K562 (cell line): ENCODE results near the gene FDX1. TPM values are rescaled to one million over a fixed set of nuclear protein-coding genes. Genes with fewer than 3 reads are reported as not detected.
A peak's percentile ranks its signal among the peaks of the same experiment; 100 is the strongest.

ENCODE experiments used
- CHCHD3 ChIP-seq: fragments of 250-450 bp; sonication (Bioruptor Pico); IDR thresholded peaks from 2 replicates; pipeline ENCODE4 v2.1.2; 2022; ENCODE audit warnings: mild to moderate bottlenecking
- CHD4 ChIP-seq: fragments of 200-600 bp; sonication (generic); IDR thresholded peaks from 3 replicates; pipeline ENCODE4 v1.6.1; 2012; ENCODE audit warnings: low read depth, mild to moderate bottlenecking, mixed read lengths, low read length, inconsistent platforms; ENCODE audit not compliant: insufficient read depth, insufficient replicate concordance, poor library complexity, severe bottlenecking
- DPF2 ChIP-seq: fragments of 450-650 bp; IDR thresholded peaks from 2 replicates; pipeline ENCODE4 v1.6.1; 2016
- EP300 ChIP-seq: IDR thresholded peaks from 2 replicates; pipeline ENCODE4 v1.6.1; 2012; ENCODE audit warnings: low read length, improper control_type of control experiment
- ERF ChIP-seq: fragments of 450-650 bp; formaldehyde crosslinking; IDR thresholded peaks from 2 replicates; pipeline ENCODE4 v1.4.0; 2020; ENCODE audit warnings: mild to moderate bottlenecking, mixed read lengths
- JUNB ChIP-seq: fragments of 450-650 bp; formaldehyde crosslinking; conservative IDR thresholded peaks from 2 replicates; pipeline ENCODE4 v1.4.0; 2020; ENCODE audit warnings: mild to moderate bottlenecking
- KLF16 ChIP-seq: IDR thresholded peaks from 2 replicates; pipeline ENCODE4 v1.6.1; 2016; ENCODE audit warnings: antibody characterized with exemption
- MCM3 ChIP-seq: fragments of 450-650 bp; IDR thresholded peaks from 2 replicates; pipeline ENCODE4 v1.6.1; 2016
- MTA2 ChIP-seq: fragments of 450-650 bp; IDR thresholded peaks from 2 replicates; pipeline ENCODE4 v1.6.1; 2016; ENCODE audit warnings: low read depth
- MTF1 ChIP-seq: fragments of 250-450 bp; sonication (Bioruptor Pico); IDR thresholded peaks from 2 replicates; pipeline ENCODE4 v1.9.0; 2021; ENCODE audit warnings: moderate library complexity, mild to moderate bottlenecking, inconsistent platforms, borderline replicate concordance
- NFXL1 ChIP-seq: fragments of 450-650 bp; formaldehyde crosslinking; IDR thresholded peaks from 2 replicates; pipeline ENCODE4 v1.4.0; 2021; ENCODE audit warnings: mild to moderate bottlenecking
- NRF1 ChIP-seq, 2 experiments: fragments of 450-650 bp; IDR thresholded peaks in 1 of 2; conservative IDR thresholded peaks in 1 of 2; 2 replicates each; pipeline ENCODE4 v1.6.1; 2014; ENCODE audit warnings: mild to moderate bottlenecking in 2 of 2
- PRPF4 ChIP-seq: fragments of 200-400 bp; formaldehyde crosslinking; IDR thresholded peaks from one replicate; pipeline ENCODE4 v1.6.1; 2017; ENCODE audit warnings: low read length, low read depth, mild to moderate bottlenecking; ENCODE audit not compliant: insufficient read depth, poor library complexity, severe bottlenecking
- PTRF ChIP-seq: fragments of 450-650 bp; IDR thresholded peaks from 2 replicates; pipeline ENCODE4 v1.6.1; 2016; ENCODE audit warnings: mild to moderate bottlenecking, missing genetic modification characterization, missing compliant biosample characterization
- RAD21 ChIP-seq, 2 experiments: fragments of 250-450 bp in 1 of 2; fragments of 450-650 bp in 1 of 2; sonication (Bioruptor Pico) in 1 of 2; formaldehyde crosslinking in 1 of 2; IDR thresholded peaks in 1 of 2; conservative IDR thresholded peaks in 1 of 2; 2 replicates each; pipeline versions ENCODE4 v1.4.0 to v1.8.0; 2020 to 2022; ENCODE audit warnings: mild to moderate bottlenecking in 2 of 2, moderate library complexity in 1 of 2
- RFX5 ChIP-seq: IDR thresholded peaks from 2 replicates; pipeline ENCODE4 v1.6.1; 2011; ENCODE audit warnings: low read depth, mild to moderate bottlenecking, improper control_type of control experiment, low read length
- RHOXF2B ChIP-seq: fragments of 250-450 bp; sonication (Bioruptor Pico); conservative IDR thresholded peaks from 2 replicates; pipeline ENCODE4 v1.5.1; 2021
- SMC3 ChIP-seq: conservative IDR thresholded peaks from 2 replicates; pipeline ENCODE4 v1.6.1; 2011; ENCODE audit warnings: low read depth, low read length, improper control_type of control experiment; ENCODE audit not compliant: insufficient read depth
- TCF7 ChIP-seq: sonication (generic); IDR thresholded peaks from 2 replicates; pipeline ENCODE4 v1.6.1; 2016; ENCODE audit warnings: antibody characterized with exemption, borderline replicate concordance
- TEAD2 ChIP-seq: fragments of 450-650 bp; IDR thresholded peaks from 2 replicates; pipeline ENCODE4 v1.6.1; 2016; ENCODE audit warnings: missing genetic modification characterization, control low read depth, missing compliant biosample characterization
- TOE1 ChIP-seq, 2 experiments: fragments of 450-650 bp in 1 of 2; sonication (generic) in 1 of 2; formaldehyde crosslinking in 1 of 2; IDR thresholded peaks; 2 replicates each; pipeline versions ENCODE4 v1.7.1 to v1.8.0; 2016 to 2022; ENCODE audit warnings: borderline replicate concordance in 2 of 2, mild to moderate bottlenecking in 2 of 2, antibody characterized with exemption in 1 of 2, inconsistent platforms in 1 of 2, low read depth in 1 of 2, missing genetic modification reagents in 1 of 2, moderate library complexity in 1 of 2
- ZBTB17 ChIP-seq: fragments of 450-650 bp; formaldehyde crosslinking; IDR thresholded peaks from 2 replicates; pipeline ENCODE4 v1.4.0; 2020; ENCODE audit warnings: mild to moderate bottlenecking
- ZFPM2 ChIP-seq: fragments of 250-450 bp; sonication (Bioruptor Pico); IDR thresholded peaks from 2 replicates; pipeline ENCODE4 v1.5.1; 2022; ENCODE audit warnings: mild to moderate bottlenecking
- ZNF175 ChIP-seq: fragments of 200-800 bp; sonication (Bioruptor generic); IDR thresholded peaks from 2 replicates; pipeline ENCODE4 v1.6.1; 2016; ENCODE audit warnings: low read depth, mild to moderate bottlenecking, missing genetic modification characterization, missing compliant biosample characterization
- ZNF263 ChIP-seq: sonication (generic); formaldehyde crosslinking; IDR thresholded peaks from 2 replicates; pipeline ENCODE4 v1.8.0; 2022; ENCODE audit warnings: mild to moderate bottlenecking, missing genetic modification reagents, borderline replicate concordance
- ZNF347 ChIP-seq: fragments of 450-650 bp; formaldehyde crosslinking; IDR thresholded peaks from 2 replicates; pipeline ENCODE4 v1.4.0; 2020; ENCODE audit warnings: low read depth, mild to moderate bottlenecking, moderate library complexity
- polyA plus RNA-seq, 8 experiments: library from polyadenylated mRNA; depleted of rRNA in 4 of 8; stranded (reverse) in 5 of 8; unstranded in 3 of 8; fragments of >200 nt; fragmentation: Nextera tagmentation in 2 of 8; fragmentation: Illumina TruSeq in 1 of 8; extraction: Ambion mirVana in 2 of 8; extraction: Trizol in 1 of 8; gene quantifications; 2 replicates each; pipeline versions ENCODE4 v1.2.1 to v1.2.3, GENCODE V29; 2011 to 2014; ENCODE audit warnings: inconsistent platforms in 1 of 8, missing spikeins in 1 of 8
- total RNA-seq, 7 experiments: library from RNA; depleted of rRNA in 6 of 7; stranded (reverse); fragments of >200 nt in 6 of 7; fragmentation: Illumina TruSeq in 2 of 7; extraction: Trizol in 2 of 7; gene quantifications; 2 replicates each; pipeline versions ENCODE4 v1.2.1 to v1.2.3, GENCODE V29; 2011 to 2021; ENCODE audit warnings: low replicate concordance in 1 of 7
- TF ChIP-seq, protein P1 (sequence below): fragments of 250-450 bp; sonication (Bioruptor Pico); IDR thresholded peaks from 2 replicates; pipeline ENCODE4 v1.8.0; 2022; ENCODE audit warnings: moderate library complexity, mild to moderate bottlenecking, inconsistent platforms
- TF ChIP-seq, protein P2 (sequence below): sonication (generic); formaldehyde crosslinking; IDR thresholded peaks from 2 replicates; pipeline ENCODE4 v1.9.0; 2022; ENCODE audit warnings: mild to moderate bottlenecking, missing genetic modification reagents
- TF ChIP-seq, protein P3 (sequence below): sonication (generic); formaldehyde crosslinking; IDR thresholded peaks from 2 replicates; pipeline ENCODE4 v1.8.1; 2022; ENCODE audit warnings: missing genetic modification reagents

Gene FDX1
- total and polyA plus RNA-seq, 9 of the 15 experiments (the other 6 are each of a cell fraction or from before 2014, with no cell fraction given) = 6.4 to 14.3 (median 11.4) TPM

DNA sequence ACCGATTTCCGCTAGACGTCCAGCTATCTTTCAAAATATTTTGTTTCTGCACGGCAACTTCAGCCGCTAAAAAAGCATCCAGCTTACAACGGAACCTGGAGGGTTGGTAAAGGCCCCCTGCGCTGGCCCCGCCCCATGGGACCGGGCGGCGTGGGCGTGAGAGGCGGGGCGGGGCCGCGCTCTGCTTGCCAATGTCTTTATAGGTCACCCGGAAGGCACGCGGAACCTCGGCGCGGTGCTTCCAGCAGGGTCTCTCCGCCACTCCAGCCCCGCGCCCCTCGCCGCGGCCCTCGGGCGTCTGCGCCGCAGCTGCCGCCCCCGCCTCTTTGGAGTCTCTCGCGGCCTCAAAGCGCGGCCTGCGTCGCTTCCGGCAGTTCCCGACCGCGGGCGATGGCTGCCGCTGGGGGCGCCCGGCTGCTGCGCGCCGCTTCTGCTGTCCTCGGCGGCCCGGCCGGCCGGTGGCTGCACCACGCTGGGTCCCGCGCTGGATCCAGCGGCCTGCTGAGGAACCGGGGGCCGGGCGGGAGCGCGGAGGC is at the start of gene FDX1 (continued):
- TF ChIP-seq PRPF4 = no peak
- 0 out of 2 replicates have a peak, but pooled peaks have one; percentile 67 for TF ChIP-seq ERF (CRISPR knock-in tag)
- no peak for TF ChIP-seq TOE1 (IDR thresholded peaks at IDR 0.05; ENCODE audit: borderline replicate concordance)
- TF ChIP-seq TOE1 (CRISPR knock-in tag; IDR thresholded peaks at IDR 0.05; ENCODE audit: borderline replicate concordance, low read depth) = no peak
- TF ChIP-seq ZNF347 (CRISPR knock-in tag) = no peak
- TF ChIP-seq PTRF (tag) = no peak
- no peak for TF ChIP-seq SMC3
- peak; percentile 43; the same call in 1 of the 2 replicates for TF ChIP-seq ZNF175 (CRISPR knock-in tag)
- TF ChIP-seq KLF16 = no peak
- TF ChIP-seq, protein P1, sequence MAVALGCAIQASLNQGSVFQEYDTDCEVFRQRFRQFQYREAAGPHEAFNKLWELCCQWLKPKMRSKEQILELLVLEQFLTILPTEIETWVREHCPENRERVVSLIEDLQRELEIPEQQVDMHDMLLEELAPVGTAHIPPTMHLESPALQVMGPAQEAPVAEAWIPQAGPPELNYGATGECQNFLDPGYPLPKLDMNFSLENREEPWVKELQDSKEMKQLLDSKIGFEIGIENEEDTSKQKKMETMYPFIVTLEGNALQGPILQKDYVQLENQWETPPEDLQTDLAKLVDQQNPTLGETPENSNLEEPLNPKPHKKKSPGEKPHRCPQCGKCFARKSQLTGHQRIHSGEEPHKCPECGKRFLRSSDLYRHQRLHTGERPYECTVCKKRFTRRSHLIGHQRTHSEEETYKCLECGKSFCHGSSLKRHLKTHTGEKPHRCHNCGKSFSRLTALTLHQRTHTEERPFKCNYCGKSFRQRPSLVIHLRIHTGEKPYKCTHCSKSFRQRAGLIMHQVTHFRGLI = no peak
- no peak for TF ChIP-seq ZNF263 (CRISPR knock-in tag)
- no peak for TF ChIP-seq MTF1 (CRISPR knock-in tag)
- no peak for TF ChIP-seq DPF2
- TF ChIP-seq MCM3 = no peak
- TF ChIP-seq, protein P2, sequence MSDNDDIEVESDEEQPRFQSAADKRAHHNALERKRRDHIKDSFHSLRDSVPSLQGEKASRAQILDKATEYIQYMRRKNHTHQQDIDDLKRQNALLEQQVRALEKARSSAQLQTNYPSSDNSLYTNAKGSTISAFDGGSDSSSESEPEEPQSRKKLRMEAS (CRISPR knock-in tag) = peak; percentile 59
- TF ChIP-seq ZBTB17 = peak; percentile 75; the same call in 1 of the 2 replicates
- no peak for TF ChIP-seq TCF7
- no peak for TF ChIP-seq CHD4
- peak; percentile 20 to 34; a peak in 1 of 4 replicates for TF ChIP-seq RAD21 (CRISPR knock-in tag; conservative IDR thresholded peaks at IDR 0.05 in 1 of 2, IDR thresholded peaks at IDR 0.05 in 1 of 2)
- TF ChIP-seq EP300 = no peak
- no peak for TF ChIP-seq ZFPM2 (CRISPR knock-in tag)
- no peak for TF ChIP-seq JUNB
- TF ChIP-seq NFXL1 = no peak
- no peak for TF ChIP-seq RFX5
- TF ChIP-seq RHOXF2B (CRISPR knock-in tag) = no peak
- TF ChIP-seq, protein P3, sequence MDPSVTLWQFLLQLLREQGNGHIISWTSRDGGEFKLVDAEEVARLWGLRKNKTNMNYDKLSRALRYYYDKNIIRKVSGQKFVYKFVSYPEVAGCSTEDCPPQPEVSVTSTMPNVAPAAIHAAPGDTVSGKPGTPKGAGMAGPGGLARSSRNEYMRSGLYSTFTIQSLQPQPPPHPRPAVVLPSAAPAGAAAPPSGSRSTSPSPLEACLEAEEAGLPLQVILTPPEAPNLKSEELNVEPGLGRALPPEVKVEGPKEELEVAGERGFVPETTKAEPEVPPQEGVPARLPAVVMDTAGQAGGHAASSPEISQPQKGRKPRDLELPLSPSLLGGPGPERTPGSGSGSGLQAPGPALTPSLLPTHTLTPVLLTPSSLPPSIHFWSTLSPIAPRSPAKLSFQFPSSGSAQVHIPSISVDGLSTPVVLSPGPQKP (CRISPR knock-in tag) = no peak
- TF ChIP-seq CHCHD3 (CRISPR knock-in tag) = no peak
- TF ChIP-seq MTA2 = no peak
- TF ChIP-seq TEAD2 = no peak
- peak; percentile 82 to 84 for TF ChIP-seq NRF1 (conservative IDR thresholded peaks at IDR 0.05 in 1 of 2, IDR thresholded peaks at IDR 0.05 in 1 of 2)
